Muscle layer of duodenum (tissue), 2 donors: ENCODE results near the gene EDA2R.

Experiments used
- H3K27ac ChIP-seq: one replicate; pipeline ENCODE4 v1.7.0; 2013; ENCODE audit warnings: mild to moderate bottlenecking, low read length
- H3K27me3 ChIP-seq: one replicate; pipeline ENCODE4 v1.7.0; 2013; ENCODE audit warnings: low read depth, mild to moderate bottlenecking, control low read depth, low read length
- H3K36me3 ChIP-seq, 2 donors: one replicate each; pipeline ENCODE4 v1.7.0; 2013; ENCODE audit warnings: low read length in 2 of 2, control low read depth in 1 of 2, mild to moderate bottlenecking in 1 of 2; ENCODE audit not compliant: insufficient read depth in 2 of 2, control insufficient read depth in 1 of 2
- H3K4me1 ChIP-seq, 2 donors: one replicate each; pipeline ENCODE4 v1.7.0; 2013; ENCODE audit warnings: low read length in 2 of 2, mild to moderate bottlenecking in 2 of 2, control low read depth in 1 of 2, moderate library complexity in 1 of 2; ENCODE audit not compliant: insufficient read depth in 2 of 2, control insufficient read depth in 1 of 2
- H3K4me3 ChIP-seq, 2 donors: one replicate each; pipeline ENCODE4 v1.7.0; 2013; ENCODE audit warnings: low read length in 2 of 2, low read depth in 1 of 2, mild to moderate bottlenecking in 1 of 2
- H3K9me3 ChIP-seq, 2 donors: one replicate each; pipeline ENCODE4 v1.7.0; 2013; ENCODE audit warnings: low read length in 2 of 2, control low read depth in 1 of 2, mild to moderate bottlenecking in 1 of 2; ENCODE audit not compliant: control insufficient read depth in 1 of 2
- donor health status: healthy.

The EDA2R gene

DNA sequence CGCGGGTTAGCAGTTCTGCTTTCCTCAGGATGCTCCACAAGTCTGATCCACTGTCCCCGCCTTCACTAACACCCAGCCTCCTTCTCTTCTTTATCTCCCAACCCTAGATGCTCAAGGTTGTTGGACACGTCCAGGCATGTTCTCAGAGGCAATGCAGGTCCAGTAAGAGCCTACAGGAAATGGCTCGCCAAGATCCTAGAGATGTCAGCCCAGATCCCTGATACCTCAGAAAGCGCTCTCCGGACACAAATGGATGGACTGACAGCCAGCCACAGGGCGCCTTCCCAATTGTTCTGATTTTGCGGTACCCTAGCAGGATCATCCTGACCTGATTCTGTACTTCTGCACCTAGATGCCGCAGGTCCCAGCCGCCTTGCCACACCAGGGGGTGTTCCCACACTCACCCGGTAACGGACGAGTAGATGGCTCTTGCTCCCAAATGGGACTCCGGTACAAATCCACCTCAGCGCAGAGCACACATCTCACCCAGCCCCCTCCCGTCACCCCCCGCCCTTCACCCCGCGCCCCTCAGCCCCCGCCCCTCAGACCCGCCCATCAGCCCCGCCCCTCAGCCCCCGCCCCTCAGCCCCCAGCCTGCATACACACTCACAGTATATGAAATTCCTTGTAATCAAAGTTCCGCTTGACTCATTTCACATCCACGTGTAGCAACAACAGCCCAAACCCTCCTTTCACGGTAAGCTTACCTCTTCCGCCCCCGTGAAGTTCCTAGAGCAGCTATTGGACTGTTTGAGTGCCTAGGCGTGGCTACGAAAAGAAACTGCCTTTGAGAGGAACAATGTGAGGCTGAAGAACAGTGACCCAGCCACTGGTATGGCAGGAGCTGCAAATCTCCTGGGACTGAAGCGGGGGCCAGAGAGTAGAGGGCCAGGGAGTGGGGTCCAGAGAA, at the start of gene EDA2R:
EDA2R (minus strand) TSS at position 488 of the 910 bp plus-strand sequence. CDS start 23,058 bp downstream, outside the sequence.
- Histone ChIP-seq H3K9me3 (no peaks in the 10 kb centered on the region), H3K36me3 (no peaks in the 10 kb centered on the region), H3K4me1 (peaks cover 0 to under 1% of the 10 kb centered on the region in 2 donors), H3K27ac (peak within 1 kb of the TSS; percentile 69), H3K27me3 (no peaks in the 10 kb centered on the region), H3K4me3 (peak within 1 kb of the TSS; percentile 66 to 68)

DNA sequence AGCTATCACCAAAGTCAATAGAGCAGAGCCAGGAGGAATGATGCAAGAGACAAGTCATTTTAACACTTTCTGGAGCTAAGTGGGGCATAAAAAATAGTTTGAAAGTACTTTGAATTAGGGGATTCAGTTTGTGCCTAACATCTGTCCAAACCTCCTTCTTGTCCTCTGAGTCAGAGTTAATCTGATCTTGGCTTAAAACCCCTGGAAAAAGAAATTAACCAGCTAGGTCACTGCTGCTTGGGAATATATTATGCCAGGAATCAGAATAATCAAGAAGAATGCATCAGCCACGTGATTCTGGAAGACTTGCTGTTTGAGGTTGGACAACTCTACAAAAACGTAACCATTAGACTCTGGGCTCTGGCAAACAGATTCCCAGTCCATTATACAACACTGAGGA, 45.3 kb upstream of the EDA2R start:
- no peaks in the 10 kb centered on the region for H3K27me3 ChIP-seq
- no peaks in the 10 kb centered on the region for H3K4me1 ChIP-seq
- no peaks in the 10 kb centered on the region for H3K36me3 ChIP-seq
- no peak overlapping the region for H3K27ac ChIP-seq
- H3K4me3 ChIP-seq = no peak overlapping the region
- no peaks in the 10 kb centered on the region for H3K9me3 ChIP-seq

DNA sequence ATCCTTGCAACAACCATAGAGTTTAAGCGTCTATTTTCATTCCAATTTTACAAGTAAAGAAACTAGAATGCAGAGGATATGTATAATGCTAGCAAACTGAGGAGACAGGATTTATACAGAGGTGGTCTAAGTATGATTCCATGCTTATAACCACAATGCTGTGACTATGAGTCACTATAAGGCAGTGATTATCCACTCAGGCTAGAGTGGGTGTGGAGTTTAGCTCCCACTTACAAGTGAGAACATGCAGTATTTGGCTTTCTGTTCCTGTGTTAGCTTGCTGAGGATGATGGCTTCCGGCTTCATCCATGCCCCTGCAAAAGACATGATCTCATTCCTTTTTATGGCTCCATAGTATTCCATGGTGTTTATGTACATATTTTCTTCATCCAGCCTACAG, 41.6 kb upstream of the EDA2R start:
- no peaks in the 10 kb centered on the region for H3K36me3 ChIP-seq
- H3K27me3 ChIP-seq = no peaks in the 10 kb centered on the region
- H3K4me3 ChIP-seq = no peak overlapping the region
- no peaks in the 10 kb centered on the region for H3K9me3 ChIP-seq
- H3K27ac ChIP-seq = no peak overlapping the region
- H3K4me1 ChIP-seq = no peaks in the 10 kb centered on the region

DNA sequence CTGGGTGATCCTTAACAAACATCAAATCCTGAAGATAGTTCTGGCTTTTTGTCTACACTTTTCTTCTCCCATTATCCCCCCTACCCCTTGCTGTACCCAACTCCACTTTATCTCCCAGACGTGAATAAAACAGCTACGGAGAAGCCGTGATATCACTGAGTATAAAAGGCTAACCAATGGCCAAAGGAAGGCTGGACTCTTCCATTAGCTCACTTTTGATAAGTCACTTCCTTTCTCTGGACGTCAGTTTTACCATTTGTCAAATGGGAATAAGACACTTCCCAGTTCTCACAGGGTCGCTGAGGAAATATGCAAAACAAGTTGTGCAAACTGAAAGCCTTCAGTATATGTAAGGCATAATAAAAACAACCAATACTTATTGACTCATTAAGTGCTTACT, 38.6 kb upstream of the EDA2R start:
- H3K9me3 ChIP-seq = no peaks in the 10 kb centered on the region
- H3K27me3 ChIP-seq = no peaks in the 10 kb centered on the region
- no peaks in the 10 kb centered on the region for H3K36me3 ChIP-seq
- no peaks in the 10 kb centered on the region for H3K4me1 ChIP-seq
- H3K27ac ChIP-seq = no peak overlapping the region
- H3K4me3 ChIP-seq = no peak overlapping the region

GRCh38 chrX:66676990-66677389, 38.1 kb upstream of the EDA2R start:
- no peak overlapping the region for H3K27ac ChIP-seq

GRCh38 chrX:66676413-66676812, 37.5 kb upstream of the EDA2R start:
- no peak overlapping the region for H3K4me3 ChIP-seq
- H3K27me3 ChIP-seq = no peaks in the 10 kb centered on the region
- H3K4me1 ChIP-seq = no peaks in the 10 kb centered on the region
- no peaks in the 10 kb centered on the region for H3K9me3 ChIP-seq
- no peak overlapping the region for H3K27ac ChIP-seq
- no peaks in the 10 kb centered on the region for H3K36me3 ChIP-seq

More at GRCh38 chrX:66676990-66677389, 38.1 kb upstream of the EDA2R start:
- Histone ChIP-seq H3K27me3 (no peaks in the 10 kb centered on the region), H3K9me3 (no peaks in the 10 kb centered on the region), H3K4me3 (no peak overlapping the region), H3K4me1 (no peaks in the 10 kb centered on the region), H3K36me3 (no peaks in the 10 kb centered on the region)

GRCh38 chrX:66675541-66675940, 36.7 kb upstream of the EDA2R start:
- Histone ChIP-seq H3K36me3 (no peaks in the 10 kb centered on the region), H3K4me1 (no peaks in the 10 kb centered on the region), H3K27ac (no peak overlapping the region), H3K9me3 (no peaks in the 10 kb centered on the region), H3K4me3 (no peak overlapping the region), H3K27me3 (no peaks in the 10 kb centered on the region)

DNA sequence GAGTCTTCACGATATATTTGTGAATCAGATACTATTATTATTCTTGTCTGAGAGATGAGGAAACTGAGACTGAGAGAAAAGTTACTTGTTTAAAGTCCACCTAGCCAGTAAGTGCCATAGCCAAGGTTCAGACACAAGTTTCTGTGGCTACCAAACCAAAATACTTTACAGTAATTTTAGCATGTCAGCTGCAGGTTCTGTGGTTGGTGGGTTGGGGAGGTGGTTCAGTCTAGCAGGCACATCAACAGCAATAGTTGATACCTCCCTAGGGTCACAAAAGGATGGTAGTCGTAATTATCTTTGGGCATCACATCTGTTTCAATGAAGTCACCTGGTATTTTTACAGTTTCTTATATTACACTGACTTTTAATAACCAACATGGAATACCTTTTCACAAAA, 35.6 kb upstream of the EDA2R start:
- H3K27me3 ChIP-seq = no peaks in the 10 kb centered on the region
- H3K4me1 ChIP-seq = no peaks in the 10 kb centered on the region
- H3K27ac ChIP-seq = no peak overlapping the region
- no peak overlapping the region for H3K4me3 ChIP-seq
- H3K9me3 ChIP-seq = no peaks in the 10 kb centered on the region
- no peaks in the 10 kb centered on the region for H3K36me3 ChIP-seq

- H3K9me3 ChIP-seq = no peaks in the 10 kb centered on the region
- no peak overlapping the region for H3K4me3 ChIP-seq
- no peaks in the 10 kb centered on the region for H3K4me1 ChIP-seq
- H3K27me3 ChIP-seq = no peaks in the 10 kb centered on the region
- H3K27ac ChIP-seq = no peak overlapping the region
- no peaks in the 10 kb centered on the region for H3K36me3 ChIP-seq
These were observed 33.2 kb upstream of the EDA2R start for GRCh38 chrX:66672106-66672505.

DNA sequence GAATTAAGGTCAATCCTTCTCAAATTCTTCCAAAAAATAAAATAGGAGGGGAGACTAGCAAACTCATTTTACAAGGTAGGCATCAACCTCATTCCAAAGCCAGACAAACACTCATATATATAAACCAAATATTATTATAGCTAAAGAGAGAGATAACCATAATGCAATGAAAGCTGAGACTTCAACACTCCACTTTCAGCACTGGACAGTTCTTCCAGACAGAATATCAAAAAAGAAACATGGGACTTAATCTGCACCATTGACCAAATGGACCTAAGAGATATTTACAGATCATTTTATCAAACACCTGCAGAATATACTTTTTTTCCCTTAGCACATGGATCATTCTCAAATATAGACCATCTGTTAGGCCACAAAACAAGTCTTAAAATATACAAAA, 15.5 kb upstream of the EDA2R start:
- Histone ChIP-seq H3K4me3 (no peak overlapping the region), H3K27ac (no peak overlapping the region), H3K27me3 (no peaks in the 10 kb centered on the region), H3K4me1 (no peaks in the 10 kb centered on the region), H3K36me3 (no peaks in the 10 kb centered on the region), H3K9me3 (no peaks in the 10 kb centered on the region)

DNA sequence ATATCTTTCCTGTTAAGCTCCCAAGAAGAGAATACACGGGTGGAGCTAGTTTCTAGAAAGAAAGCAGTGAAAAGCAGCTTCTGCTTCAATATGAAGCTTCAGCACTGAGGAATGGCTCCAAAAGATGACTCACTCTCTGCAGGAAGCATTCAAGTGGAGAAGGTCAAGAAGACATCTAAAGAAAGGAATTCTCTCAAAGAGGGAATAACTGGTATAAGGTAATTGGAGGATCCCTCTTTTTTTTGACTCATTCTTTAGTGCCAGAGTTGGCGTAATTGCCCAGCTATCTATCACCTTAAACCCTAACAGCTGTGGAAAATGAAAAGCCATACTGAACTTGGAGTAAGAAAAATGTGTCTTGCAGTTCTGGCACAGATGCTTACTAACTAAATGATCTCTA, 3.5 kb downstream of the EDA2R start:
- Histone ChIP-seq H3K4me3 (no peak overlapping the region), H3K27me3 (no peaks in the 10 kb centered on the region), H3K4me1 (peaks cover 0 to 3% of the 10 kb centered on the region in 2 donors), H3K27ac (no peak overlapping the region), H3K9me3 (no peaks in the 10 kb centered on the region), H3K36me3 (no peaks in the 10 kb centered on the region)

GRCh38 chrX:66634272-66634671, 4.6 kb downstream of the EDA2R start:
- Histone ChIP-seq H3K4me1 (peaks cover 0 to 3% of the 10 kb centered on the region in 2 donors), H3K9me3 (no peaks in the 10 kb centered on the region), H3K27ac (no peak overlapping the region), H3K4me3 (no peak overlapping the region), H3K27me3 (no peaks in the 10 kb centered on the region), H3K36me3 (no peaks in the 10 kb centered on the region)
